ENCODE measurements around the gene FGF16.
"Not testable (repeated sequence)": the region's sequence is repeated elsewhere in the genome, so short reads cannot be mapped to it uniquely, and the experiment has no call there.

The FGF16 gene

DNA sequence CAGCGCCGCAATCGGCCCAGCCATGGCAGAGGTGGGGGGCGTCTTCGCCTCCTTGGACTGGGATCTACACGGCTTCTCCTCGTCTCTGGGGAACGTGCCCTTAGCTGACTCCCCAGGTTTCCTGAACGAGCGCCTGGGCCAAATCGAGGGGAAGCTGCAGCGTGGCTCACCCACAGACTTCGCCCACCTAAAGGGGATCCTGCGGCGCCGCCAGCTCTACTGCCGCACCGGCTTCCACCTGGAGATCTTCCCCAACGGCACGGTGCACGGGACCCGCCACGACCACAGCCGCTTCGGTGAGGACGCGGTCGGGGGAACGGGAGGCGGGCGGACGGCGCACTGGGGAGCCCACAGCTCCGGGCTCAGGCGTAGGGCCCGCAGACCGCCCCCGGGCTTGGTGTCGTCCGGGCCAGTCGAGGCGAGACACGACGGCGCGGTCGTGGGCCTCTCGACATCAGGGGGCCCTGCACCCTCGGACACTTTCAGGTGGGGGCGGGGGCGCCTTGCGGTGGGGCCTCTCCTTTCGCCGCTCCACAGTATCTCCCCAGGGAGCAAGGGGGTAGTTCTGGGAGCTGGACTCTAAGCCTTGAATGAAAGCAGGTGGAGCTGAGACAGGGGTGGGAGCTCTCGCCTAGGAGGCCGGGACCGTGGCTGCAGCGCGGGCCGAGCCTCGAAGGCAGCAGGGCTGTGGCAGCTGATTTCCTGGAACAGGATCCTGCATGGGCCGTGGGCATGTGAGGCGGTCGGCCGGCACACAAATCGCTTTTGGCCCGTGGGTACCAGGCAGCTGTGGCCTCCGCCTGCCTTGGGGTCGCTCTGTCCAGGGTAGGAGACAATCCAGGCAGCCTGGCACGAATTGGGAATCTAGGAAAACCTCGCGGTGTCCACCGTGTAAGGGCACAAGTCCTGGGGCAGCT is 722 bp downstream of the FGF16 start:
- no peak for DNase-seq

DNA sequence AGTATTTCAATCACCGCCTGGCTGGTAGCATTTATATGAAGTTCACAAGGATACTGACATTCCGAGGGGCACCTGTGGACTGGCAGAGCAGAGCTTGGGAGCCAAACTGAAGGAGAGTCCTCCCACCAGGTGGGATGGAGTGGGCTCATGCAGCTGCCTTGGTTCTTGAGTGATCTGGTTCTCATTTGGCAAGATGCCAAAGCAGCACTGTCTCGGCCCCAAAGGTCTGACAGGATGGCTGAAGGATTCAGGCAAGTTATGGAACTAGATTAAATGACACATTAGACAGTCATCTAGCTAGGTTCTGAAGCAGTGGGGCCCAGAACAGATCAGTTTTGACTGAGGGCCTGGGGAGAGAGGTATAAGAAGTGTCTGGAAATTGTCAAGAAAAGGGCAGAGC is 3.2 kb downstream of the FGF16 start:
- DNase-seq = no peak

- no peak for DNase-seq
These were observed 3.8 kb downstream of the FGF16 start for GRCh38 chrX:77450996-77451395.

- no peak for DNase-seq
These were observed 6.0 kb downstream of the FGF16 start for GRCh38 chrX:77453190-77453589.

- no peak for DNase-seq
These were observed 8.2 kb downstream of the FGF16 start for GRCh38 chrX:77455437-77455836.

DNA sequence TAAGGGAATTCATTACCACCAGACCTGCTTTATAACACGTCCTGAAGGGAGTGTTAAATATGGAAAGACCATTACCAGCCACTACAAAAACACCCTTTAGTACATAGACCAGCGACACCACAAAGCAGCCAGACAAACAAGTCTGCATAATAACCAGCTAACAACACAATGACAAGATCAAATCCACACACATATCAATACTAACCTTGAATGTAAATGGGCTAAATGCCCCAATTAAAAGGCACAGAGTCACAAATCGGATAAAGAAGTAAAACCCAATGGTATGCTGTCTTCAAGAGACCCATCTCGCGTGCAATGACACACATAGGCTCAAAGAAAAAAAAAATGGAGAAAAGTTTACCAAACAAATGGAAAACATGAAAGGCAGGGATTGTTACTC is 36.9 kb downstream of the FGF16 start:
- no peak for DNase-seq

DNA sequence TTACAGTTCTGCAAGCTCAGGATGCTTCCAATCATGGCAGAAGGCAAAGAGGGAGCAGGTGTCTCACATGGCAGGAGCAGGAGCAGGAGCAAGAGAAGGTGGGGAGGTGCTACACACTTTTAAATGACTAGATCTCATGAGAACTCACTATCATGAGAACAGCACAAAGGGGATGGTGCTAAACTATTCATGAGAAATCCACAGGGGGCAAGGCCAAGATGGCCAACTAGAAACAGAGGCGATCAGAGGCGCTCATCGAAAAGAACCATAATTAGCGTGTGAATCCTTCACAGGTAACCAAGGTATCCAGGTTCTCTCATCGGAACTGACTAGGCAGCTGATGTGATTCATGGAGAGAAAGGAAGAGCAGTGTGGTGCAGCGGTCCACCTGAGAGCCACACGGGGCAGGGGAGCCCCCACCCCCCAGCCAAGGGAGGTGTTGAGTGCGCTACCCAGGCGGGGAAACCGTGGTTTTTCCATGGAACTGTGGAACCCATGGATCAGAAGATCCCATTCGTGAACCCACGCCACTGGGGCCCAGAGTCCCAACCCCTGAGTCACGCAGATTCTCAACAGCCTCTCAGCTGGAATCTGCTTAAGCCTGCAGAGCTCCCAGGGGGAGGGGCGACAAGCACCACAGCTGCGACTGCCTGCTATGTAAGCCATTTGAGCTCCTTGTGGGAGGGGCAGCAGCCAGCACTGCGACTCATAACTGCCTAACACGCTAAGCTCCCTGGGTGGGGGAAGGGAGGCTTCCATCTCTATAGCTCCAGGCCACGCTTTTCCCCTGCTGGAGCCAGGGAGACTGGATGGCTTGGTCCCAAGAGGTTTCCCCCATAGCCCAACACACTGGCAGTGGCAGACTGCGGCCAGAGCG is 46.7 kb downstream of the FGF16 start:
- DNase-seq = no peak

DNA sequence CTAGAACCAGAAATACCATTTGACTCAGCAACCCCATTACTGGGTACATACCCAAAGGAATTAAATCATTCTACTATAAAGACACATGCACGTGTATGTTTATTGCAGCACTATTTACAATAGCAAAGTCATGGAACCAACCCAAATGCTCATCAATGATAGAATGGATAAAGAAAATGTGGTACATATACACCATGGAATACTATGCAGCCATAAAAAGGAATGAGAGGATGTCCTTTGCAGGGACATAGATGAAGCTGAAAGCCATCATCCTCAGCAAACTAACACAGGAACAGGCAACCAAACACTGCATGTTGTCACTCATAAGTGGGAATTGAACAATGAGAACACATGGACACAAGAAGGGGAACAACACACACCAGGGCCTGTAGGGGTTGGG is 53.0 kb downstream of the FGF16 start:
- DNase-seq = not testable (repeated sequence)

GRCh38 chrX:77502951-77503525 is 55.8 kb downstream of the FGF16 start:
- DNase-seq = no peak

DNA sequence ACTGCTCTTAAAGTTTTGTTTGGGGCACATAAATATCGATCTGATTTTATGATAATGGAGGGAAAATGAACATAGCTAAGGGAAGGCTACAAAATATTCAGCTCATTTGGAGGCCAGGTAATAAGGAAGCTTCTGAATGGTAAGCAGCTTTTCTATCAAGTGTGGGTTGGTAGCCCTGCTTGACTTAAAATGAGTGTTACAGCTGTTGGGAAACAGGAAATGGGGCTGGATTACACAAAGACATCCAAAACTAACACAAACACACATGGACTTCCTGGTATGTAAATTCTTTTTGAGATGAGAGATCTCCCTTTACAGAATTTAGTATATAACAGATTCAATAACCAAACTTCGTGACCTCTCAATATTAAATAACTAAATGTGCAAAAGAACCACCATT is 58.0 kb downstream of the FGF16 start:
- DNase-seq = no peak

Measured in NCI-H1694 treated with DMSO at 0.1 percent for 48 hours (cell line).